SK-N-MC (cell line): ENCODE measurements around the gene TMEM31.

Source experiments
- EZH2 ChIP-seq: fragments of 200-600 bp; sonication (generic); IDR thresholded peaks from one replicate; pipeline ENCODE4 v1.6.1; 2017; ENCODE audit warnings: antibody characterized with exemption
- FOXP2 ChIP-seq: optimal IDR thresholded peaks from 2 replicates; pipeline ENCODE3; 2011; ENCODE audit warnings: mild to moderate bottlenecking, moderate library complexity; ENCODE audit not compliant: insufficient read depth; ENCODE audit errors: extremely low read length, control extremely low read depth
- POLR2AphosphoS5 ChIP-seq: IDR thresholded peaks from 2 replicates; pipeline ENCODE4 v1.6.1; 2012; ENCODE audit warnings: mild to moderate bottlenecking, low read depth, low read length, borderline replicate concordance

- TF ChIP-seq POLR2AphosphoS5 (no peak), EZH2 (no peak), FOXP2 (no peak)
Observed at GRCh38 chrX:103747163-103747562, 36.5 kb downstream of the TMEM31 start.
